ENCODE results near the gene RBPJL. TPM values are rescaled to one million over a fixed set of nuclear protein-coding genes. Genes with fewer than 3 reads are reported as not detected.

RBPJL gene
- total RNA-seq, 1 donor from 2014 or later, result not detected

DNA sequence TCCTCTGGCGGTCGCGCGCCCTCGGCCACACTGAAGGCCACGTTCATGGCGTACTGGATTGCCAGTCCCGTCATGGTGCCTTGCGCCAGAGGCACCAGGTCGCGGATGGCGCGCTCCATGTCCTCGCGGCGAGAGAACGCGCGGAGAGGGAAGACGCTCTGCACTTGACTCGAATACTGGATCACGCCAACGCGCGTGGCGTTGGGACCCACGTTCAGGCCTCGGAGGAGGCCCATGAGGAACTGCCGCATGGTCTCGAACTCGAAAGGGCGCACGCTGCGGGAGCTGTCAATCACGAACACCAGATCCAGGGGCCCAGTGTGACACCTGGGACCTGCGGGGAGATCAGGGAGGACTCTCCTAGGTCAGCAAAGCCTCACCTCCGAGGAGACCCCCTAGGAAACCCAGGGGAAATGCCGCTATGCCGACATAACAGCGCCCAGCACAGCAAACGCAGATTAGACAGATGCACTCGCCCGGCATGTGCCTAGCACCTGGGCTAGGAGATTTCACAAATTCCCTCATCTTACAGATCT, 2.1 kb upstream of the RBPJL start:
- Mint-ChIP-seq H3K9me3 (no peaks in the 10 kb centered on the region), H3K27me3 (peaks cover 42% of the 10 kb centered on the region), H3K4me1 (peaks cover 3% of the 10 kb centered on the region), H3K36me3 (ENCODE audit: low read depth) (no peaks in the 10 kb centered on the region), H3K27ac (no peak overlapping the region), H3K4me3 (no peak overlapping the region)
- CTCF ChIA-PET, result interaction anchor here (1.0 to 4.2 kb wide), 3 partner anchors 12 to 467 kb away, joined by 5 to 45 read pairs (median 6); no protein-coding TSS in a partner anchor
- no peak for DNase-seq
- intact Hi-C loops (cut with micrococcal nuclease), result no loop called here
- ATAC-seq (ENCODE audit: low read depth), result no peak
- POLR2A ChIA-PET, result no interaction called here
- TF ChIP-seq, protein P1, sequence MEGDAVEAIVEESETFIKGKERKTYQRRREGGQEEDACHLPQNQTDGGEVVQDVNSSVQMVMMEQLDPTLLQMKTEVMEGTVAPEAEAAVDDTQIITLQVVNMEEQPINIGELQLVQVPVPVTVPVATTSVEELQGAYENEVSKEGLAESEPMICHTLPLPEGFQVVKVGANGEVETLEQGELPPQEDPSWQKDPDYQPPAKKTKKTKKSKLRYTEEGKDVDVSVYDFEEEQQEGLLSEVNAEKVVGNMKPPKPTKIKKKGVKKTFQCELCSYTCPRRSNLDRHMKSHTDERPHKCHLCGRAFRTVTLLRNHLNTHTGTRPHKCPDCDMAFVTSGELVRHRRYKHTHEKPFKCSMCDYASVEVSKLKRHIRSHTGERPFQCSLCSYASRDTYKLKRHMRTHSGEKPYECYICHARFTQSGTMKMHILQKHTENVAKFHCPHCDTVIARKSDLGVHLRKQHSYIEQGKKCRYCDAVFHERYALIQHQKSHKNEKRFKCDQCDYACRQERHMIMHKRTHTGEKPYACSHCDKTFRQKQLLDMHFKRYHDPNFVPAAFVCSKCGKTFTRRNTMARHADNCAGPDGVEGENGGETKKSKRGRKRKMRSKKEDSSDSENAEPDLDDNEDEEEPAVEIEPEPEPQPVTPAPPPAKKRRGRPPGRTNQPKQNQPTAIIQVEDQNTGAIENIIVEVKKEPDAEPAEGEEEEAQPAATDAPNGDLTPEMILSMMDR (IDR thresholded peaks at IDR 0.05), result no peak

DNA sequence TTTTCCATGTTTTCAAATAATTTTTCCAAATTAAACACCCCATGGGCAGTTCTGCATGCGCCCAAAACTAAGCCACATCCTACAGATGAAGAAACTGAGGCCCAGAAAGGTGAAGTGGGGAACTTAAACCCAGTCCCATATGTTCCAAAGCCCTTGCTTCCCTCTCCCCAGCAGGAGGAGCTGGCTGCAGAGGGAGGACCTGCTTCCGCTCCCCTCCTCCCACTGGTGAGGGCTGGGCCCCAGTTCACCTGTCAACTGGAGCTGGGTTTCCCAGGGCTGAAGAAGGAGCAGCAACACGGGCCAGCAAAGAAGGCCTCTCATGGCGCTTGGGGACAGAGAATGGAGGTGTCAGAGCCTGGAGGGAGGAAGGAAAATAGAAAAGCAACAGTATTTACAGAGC, 1.4 kb upstream of the RBPJL start:
- H3K27me3 Mint-ChIP-seq, result peaks cover 42% of the 10 kb centered on the region
- intact Hi-C loops (cut with micrococcal nuclease), result no loop called here
- DNase-seq (no peak), ATAC-seq (ENCODE audit: low read depth) (no peak)
- TF ChIP-seq, protein P1 (IDR thresholded peaks at IDR 0.05), result no peak
- POLR2A ChIA-PET, result interaction anchor here (0.7 kb wide), 1 partner anchor 14 kb away, joined by 7 read pairs; no protein-coding TSS in a partner anchor
- H3K4me1 Mint-ChIP-seq, result peaks cover 3% of the 10 kb centered on the region
- CTCF ChIA-PET, result interaction anchor here (1.0 to 4.2 kb wide), 3 partner anchors 13 to 466 kb away, joined by 5 to 45 read pairs (median 6); no protein-coding TSS in a partner anchor
- H3K4me3 Mint-ChIP-seq, result no peak overlapping the region
- no peaks in the 10 kb centered on the region for H3K36me3 Mint-ChIP-seq (ENCODE audit: low read depth)
- no peaks in the 10 kb centered on the region for H3K9me3 Mint-ChIP-seq
- H3K27ac Mint-ChIP-seq, result no peak overlapping the region

DNA sequence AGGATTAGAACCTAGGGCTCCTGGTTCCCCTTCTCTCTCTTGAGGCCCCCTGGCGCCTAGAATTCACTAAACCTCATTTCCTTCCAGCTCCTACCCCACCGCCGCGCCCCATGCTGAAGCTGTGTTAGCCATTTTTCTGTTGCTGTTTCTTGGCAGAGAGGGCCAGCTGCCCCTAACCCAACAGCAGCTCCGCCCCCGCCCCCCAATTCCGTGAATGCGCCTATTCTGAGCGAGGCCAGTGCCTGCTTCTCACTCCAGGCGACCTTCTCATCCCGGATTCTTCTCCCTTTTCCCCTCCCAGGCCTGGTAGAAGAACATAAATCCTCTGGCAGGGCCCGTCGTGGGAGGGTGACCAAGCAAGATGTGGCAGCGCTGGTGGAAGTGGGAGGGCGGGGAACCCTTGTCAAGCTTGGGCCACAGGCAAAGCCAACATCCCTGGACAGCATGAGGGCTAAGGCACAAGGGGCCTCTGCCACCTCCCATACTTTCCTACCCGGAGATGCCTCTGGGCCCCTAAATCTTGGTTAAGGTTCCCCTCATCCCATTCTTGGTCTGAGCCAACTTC, 518 bp downstream of the RBPJL start:
- ATAC-seq (ENCODE audit: low read depth) (no peak), DNase-seq (no peak)
- no peak overlapping the region for H3K27ac Mint-ChIP-seq
- H3K4me1 Mint-ChIP-seq, result peaks cover 10% of the 10 kb centered on the region
- TF ChIP-seq, protein P1 (IDR thresholded peaks at IDR 0.05), result no peak
- no peaks in the 10 kb centered on the region for H3K9me3 Mint-ChIP-seq
- intact Hi-C loops (cut with micrococcal nuclease), result no loop called here
- no peaks in the 10 kb centered on the region for H3K36me3 Mint-ChIP-seq (ENCODE audit: low read depth)
- ChIA-PET POLR2A (no interaction called here), CTCF (no interaction called here)
- H3K4me3 Mint-ChIP-seq, result no peak overlapping the region
- H3K27me3 Mint-ChIP-seq, result peaks cover 54% of the 10 kb centered on the region

- H3K9me3 Mint-ChIP-seq, result no peaks in the 10 kb centered on the region
- no peak for ATAC-seq (ENCODE audit: low read depth)
- no peak for DNase-seq
- TF ChIP-seq, protein P1 (IDR thresholded peaks at IDR 0.05), result no peak
- peaks cover 10% of the 10 kb centered on the region for H3K4me1 Mint-ChIP-seq
- no peak within 1 kb of the TSS for H3K27ac Mint-ChIP-seq
- no peaks in the 10 kb centered on the region for H3K36me3 Mint-ChIP-seq (ENCODE audit: low read depth)
- intact Hi-C loops (cut with micrococcal nuclease), result no loop called here
- ChIA-PET POLR2A (no interaction called here), CTCF (interaction anchor here (1.3 kb wide), 1 partner anchor 463 kb away, joined by 4 read pairs; no protein-coding TSS in a partner anchor)
- H3K4me3 Mint-ChIP-seq, result no peak within 1 kb of the TSS
- H3K27me3 Mint-ChIP-seq, result peaks cover 57% of the 10 kb centered on the region
Measured at GRCh38 chr20:45308117-45308778, 1.6 kb downstream of the RBPJL start, which contains the start of gene MATN4. TSS of gene MATN4 (minus strand) at chr20:45308299. CDS start at chr20:45305582, 2,717 bp downstream.

GRCh38 chr20:45309075-45309474, 2.4 kb downstream of the RBPJL start:
- intact Hi-C loops (cut with micrococcal nuclease), result no loop called here
- ATAC-seq (ENCODE audit: low read depth), result no peak
- CTCF ChIA-PET, result no interaction called here

More at GRCh38 chr20:45309075-45309474, 2.4 kb downstream of the RBPJL start:
- DNase-seq, result no peak
- Mint-ChIP-seq H3K36me3 (ENCODE audit: low read depth) (no peaks in the 10 kb centered on the region), H3K4me3 (no peak overlapping the region), H3K9me3 (no peaks in the 10 kb centered on the region), H3K4me1 (peaks cover 10% of the 10 kb centered on the region), H3K27me3 (peaks cover 57% of the 10 kb centered on the region), H3K27ac (no peak overlapping the region)
- POLR2A ChIA-PET, result no interaction called here
- TF ChIP-seq, protein P1 (IDR thresholded peaks at IDR 0.05), result no peak

All from activated B cell treated with CpG ODN at 0.5 μM for 24 hours (primary cell).